ENCODE measurements around the gene RING1.

GRCh38 chr6:33236328-33236727 lies 28.0 kb downstream of the RING1 start:
- TF ChIP-seq CTCF (conservative IDR thresholded peaks at IDR 0.05 in 1 of 2, IDR thresholded peaks at IDR 0.05 in 1 of 2; ENCODE audit: extremely low read depth in 1 of 2, insufficient read depth in 1 of 2, low read depth in 1 of 2, low read length in 2 of 2), result no peak
- TF ChIP-seq EZH2 (IDR thresholded peaks at IDR 0.05; ENCODE audit: borderline replicate concordance, low read length), result no peak
